Heart left ventricle (tissue), 16 donors: ENCODE results near the gene SLC22A13. TPM values are rescaled to one million over a fixed set of nuclear protein-coding genes. Genes with fewer than 3 reads are reported as not detected.

Experiments
- ATAC-seq, 4 donors: fragments of 200-7000 bp; cut with Tn5 transposase; one replicate each; pipeline ENCODE4 v1.9.1; 2020 to 2022; ENCODE audit warnings: moderate library complexity in 4 of 4, mild to moderate bottlenecking in 3 of 4, moderate number of reproducible peaks in 1 of 4
- DNase-seq, 5 donors: peaks; one replicate each; pipeline ENCODE4 v3.0.0-alpha.2; 2020
- H3K27ac ChIP-seq, 12 donors: fragments of 200-600 bp; sonication (generic) in 4 of 12; one replicate each; pipeline versions ENCODE4 v1.5.0 to v1.8.0; 2016 to 2022; ENCODE audit warnings: mild to moderate bottlenecking in 2 of 12
- H3K27me3 ChIP-seq, 9 donors: fragments of 200-600 bp; sonication (generic) in 2 of 9; one replicate each; pipeline versions ENCODE4 v1.5.1 to v1.8.0; 2016 to 2022; ENCODE audit warnings: mild to moderate bottlenecking in 3 of 9
- H3K36me3 ChIP-seq, 9 donors: fragments of 200-600 bp; sonication (generic) in 2 of 9; one replicate each; pipeline versions ENCODE4 v1.5.0 to v1.8.0; 2018 to 2022; ENCODE audit warnings: mild to moderate bottlenecking in 2 of 9
- H3K4me1 ChIP-seq, 12 donors: fragments of 200-600 bp; sonication (generic) in 4 of 12; one replicate each; pipeline versions ENCODE4 v1.5.0 to v1.8.0; 2016 to 2022; ENCODE audit warnings: mild to moderate bottlenecking in 3 of 12
- H3K4me3 ChIP-seq, 12 donors: fragments of 200-600 bp; sonication (generic) in 4 of 12; one replicate each; pipeline versions ENCODE4 v1.5.0 to v1.8.0; 2017 to 2022; ENCODE audit warnings: mild to moderate bottlenecking in 9 of 12, moderate library complexity in 4 of 12
- H3K9me3 ChIP-seq, 12 donors: fragments of 200-600 bp; sonication (generic) in 4 of 12; one replicate each; pipeline versions ENCODE4 v1.5.0 to v1.8.0; 2016 to 2022; ENCODE audit warnings: mild to moderate bottlenecking in 1 of 12
- POLR2A ChIP-seq, 2 donors: fragments of 450-650 bp; IDR thresholded peaks; one replicate each; pipeline ENCODE4 v1.6.1; 2017; ENCODE audit warnings: antibody characterized with exemption in 2 of 2, mild to moderate bottlenecking in 2 of 2, moderate library complexity in 2 of 2
- WGBS, 4 donors: extraction: QIAGEN DNeasy Blood & Tissue Kit in 2 of 4; methylation state at CpG; one replicate each; pipeline versions ENCODE4 v1.1.5 to v1.1.7; 2013 to 2018; 5-methylcytosine and 5-hydroxymethylcytosine counted together
- intact Hi-C, 10 donors: fragments of 100-400 bp; cut with DNase I; formaldehyde crosslinking; loops; one replicate each; pipeline versions ENCODE4 v1.11.1 to v1.14.2; 2022
- polyA plus RNA-seq, 2 donors: library from polyadenylated mRNA; stranded (reverse); fragments of 200-250 nt; gene quantifications; one replicate each; pipeline ENCODE4 v1.2.3, GENCODE V29; 2013
- total RNA-seq, 9 donors: library from RNA; depleted of rRNA in 2 of 9; stranded (reverse); fragments of >200 nt in 2 of 9; fragmentation: NEBNext Ultra II Directional in 3 of 9; extraction: Animal tissue kit (Norgen Biotek cat#: 25700) in 3 of 9; gene quantifications; one replicate each; pipeline versions ENCODE4 v1.1.0 to v1.2.4, GENCODE V29; 2016 to 2023
- TF ChIP-seq, protein P1 (sequence below), 12 donors: fragments of 200-600 bp; sonication (generic) in 4 of 12; IDR thresholded peaks; one replicate each; pipeline versions ENCODE4 v1.5.0 to v1.8.0; 2018 to 2022; ENCODE audit warnings: antibody characterized with exemption in 12 of 12, mild to moderate bottlenecking in 5 of 12
- donor health status: ischemic (EF 13 %, LVEDD 7.1; RV severe dilation, severe dysfunction).
- donor health status: healthy with polysubstance abuse.
- donor health status: DM: no; HTN: yes; CAD: no.
- donor health status: DM: no; HTN: no; CAD: no.
- donor health status: ischemic (EF 25% LVEDD 6.9; RV normal size, moderate dysfunction).
- donor health status: ischemic (EF 25% LVEDD 5.7; RV mildly dilated, moderate dysfunction).
- donor health status: healthy.
- donor health status: DM: yes; HTN: yes; CAD: no.
- donor health status: ischemic (EF 35%, LVEDD 5.7; RV mildly dilated, moderate dysfunction).
- donor health status: nonischemic (EF 11% LVEDD 7.7; RV severe dilation, severe dysfunction).
- donor health status: DM: yes; HTN: yes; CAD: no.
- donor health status: PGD.
- donor health status: ischemic (EF 29% LVEDD 5.4; RV normal size, mild dysfunction).
- donor health status: nonischemic (EF 23%, LVEDD 6.1; RV moderate dilation, normal function).

The SLC22A13 gene
- total and polyA plus RNA-seq, 11 donors: 0.07 to 0.24 (median 0.13) TPM; not detected in 5

DNA sequence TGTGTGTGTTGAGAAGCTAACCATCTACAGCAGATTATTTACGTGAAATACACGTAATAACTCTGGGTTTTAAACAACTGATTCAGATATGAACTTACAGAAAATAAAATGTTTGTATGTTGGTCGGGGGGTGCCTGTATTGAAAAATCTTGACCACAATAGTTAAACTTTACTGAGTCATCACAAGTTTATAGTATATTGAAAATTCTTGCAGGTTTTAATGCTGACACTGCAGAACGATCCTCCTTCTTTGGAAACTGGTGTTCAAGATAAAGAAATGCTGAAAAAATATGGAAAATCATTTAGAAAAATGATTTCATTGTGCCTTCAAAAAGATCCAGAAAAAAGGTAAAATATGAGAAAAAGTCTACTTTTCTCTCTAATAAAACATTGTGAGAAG is 41.3 kb upstream of the SLC22A13 start:
- peaks cover 0 to 66% (median 44%) of the 10 kb centered on the region in 9 donors for H3K36me3 ChIP-seq
- intact Hi-C loops: no loop called here

DNA sequence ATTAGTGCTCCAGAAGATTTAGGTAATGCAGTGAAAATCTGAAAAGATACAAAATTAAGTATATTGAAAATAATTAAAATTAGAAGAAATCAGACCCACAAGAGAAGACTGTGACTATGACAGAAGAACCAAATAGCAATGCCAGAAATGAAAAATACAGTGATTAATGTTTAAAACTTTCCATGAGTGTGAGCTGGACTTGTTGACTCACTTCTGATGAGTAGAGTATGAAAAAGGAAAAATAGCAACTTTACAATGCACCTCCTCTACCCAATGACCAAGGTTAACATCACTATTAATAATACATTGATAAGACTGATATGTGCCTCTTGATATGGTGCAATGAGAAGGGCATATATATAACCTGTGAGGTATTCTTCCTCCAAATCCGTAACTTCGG is 39.3 kb upstream of the SLC22A13 start:
- 73 to 92% (median 85%) methylated on average over 2 of the region's 2 CpGs for WGBS, 4 donors
- Histone ChIP-seq H3K4me3 (no peak overlapping the region), H3K36me3 (peaks cover 0 to 84% (median 57%) of the 10 kb centered on the region in 9 donors), H3K27ac (no peak overlapping the region), H3K4me1 (peaks cover 0 to 12% (median 0%) of the 10 kb centered on the region in 12 donors), H3K27me3 (no peaks in the 10 kb centered on the region), H3K9me3 (no peaks in the 10 kb centered on the region)
- TF ChIP-seq, protein P1, sequence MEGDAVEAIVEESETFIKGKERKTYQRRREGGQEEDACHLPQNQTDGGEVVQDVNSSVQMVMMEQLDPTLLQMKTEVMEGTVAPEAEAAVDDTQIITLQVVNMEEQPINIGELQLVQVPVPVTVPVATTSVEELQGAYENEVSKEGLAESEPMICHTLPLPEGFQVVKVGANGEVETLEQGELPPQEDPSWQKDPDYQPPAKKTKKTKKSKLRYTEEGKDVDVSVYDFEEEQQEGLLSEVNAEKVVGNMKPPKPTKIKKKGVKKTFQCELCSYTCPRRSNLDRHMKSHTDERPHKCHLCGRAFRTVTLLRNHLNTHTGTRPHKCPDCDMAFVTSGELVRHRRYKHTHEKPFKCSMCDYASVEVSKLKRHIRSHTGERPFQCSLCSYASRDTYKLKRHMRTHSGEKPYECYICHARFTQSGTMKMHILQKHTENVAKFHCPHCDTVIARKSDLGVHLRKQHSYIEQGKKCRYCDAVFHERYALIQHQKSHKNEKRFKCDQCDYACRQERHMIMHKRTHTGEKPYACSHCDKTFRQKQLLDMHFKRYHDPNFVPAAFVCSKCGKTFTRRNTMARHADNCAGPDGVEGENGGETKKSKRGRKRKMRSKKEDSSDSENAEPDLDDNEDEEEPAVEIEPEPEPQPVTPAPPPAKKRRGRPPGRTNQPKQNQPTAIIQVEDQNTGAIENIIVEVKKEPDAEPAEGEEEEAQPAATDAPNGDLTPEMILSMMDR (IDR thresholded peaks at IDR 0.05): no peak
- ATAC-seq (no peak), DNase-seq (no peak)
- intact Hi-C loops: no loop called here

More for the DNA sequence above, 41.3 kb upstream of the SLC22A13 start:
- Histone ChIP-seq H3K27me3 (no peaks in the 10 kb centered on the region), H3K9me3 (no peaks in the 10 kb centered on the region), H3K4me1 (peaks cover 0 to 12% (median 0%) of the 10 kb centered on the region in 12 donors), H3K4me3 (no peak overlapping the region), H3K27ac (no peak overlapping the region)
- no peak for TF ChIP-seq POLR2A (IDR thresholded peaks at IDR 0.05)
- TF ChIP-seq, protein P1 (IDR thresholded peaks at IDR 0.05): no peak
- DNase-seq (no peak), ATAC-seq (no peak)
- WGBS, 4 donors: 95 to 97% (median 96%) methylated on average over 4 of the region's 4 CpGs

DNA sequence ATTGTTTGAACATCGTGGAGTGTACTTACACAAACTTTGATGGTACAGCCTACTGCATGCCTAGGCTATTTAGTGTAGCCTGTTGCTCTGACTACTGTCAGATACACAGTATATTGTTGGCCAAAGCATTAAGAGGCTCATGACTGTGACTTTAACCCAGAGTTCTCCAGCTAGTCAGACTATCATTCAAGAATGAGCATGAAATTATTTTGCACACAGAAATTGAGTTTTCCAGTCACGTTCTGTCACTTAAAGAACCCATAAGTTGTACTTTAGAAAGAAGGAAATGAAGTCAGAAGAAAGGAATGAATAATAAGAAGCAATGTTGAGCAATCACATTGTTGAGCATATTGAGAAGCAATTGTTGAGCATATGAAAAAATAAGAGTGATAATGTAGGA is 37.6 kb upstream of the SLC22A13 start:
- no peak for DNase-seq
- Histone ChIP-seq H3K27me3 (no peaks in the 10 kb centered on the region), H3K4me3 (no peak overlapping the region), H3K9me3 (no peaks in the 10 kb centered on the region), H3K36me3 (peaks cover 0 to 80% (median 56%) of the 10 kb centered on the region in 9 donors), H3K27ac (no peak overlapping the region), H3K4me1 (peaks cover 0 to 12% (median 0%) of the 10 kb centered on the region in 12 donors)
- TF ChIP-seq, protein P1 (IDR thresholded peaks at IDR 0.05): no peak
- TF ChIP-seq POLR2A (IDR thresholded peaks at IDR 0.05): no peak
- intact Hi-C loops: no loop called here
- 43 to 56% (median 48%) methylated on average over 2 of the region's 2 CpGs for WGBS, 4 donors
- peak; percentile 74 to 95 (median 89) for ATAC-seq

GRCh38 chr3:38229036-38229435 is 36.6 kb upstream of the SLC22A13 start:
- Histone ChIP-seq H3K36me3 (peaks cover 0 to 74% (median 45%) of the 10 kb centered on the region in 9 donors), H3K27me3 (no peaks in the 10 kb centered on the region), H3K4me1 (peaks cover 0 to 12% (median 0%) of the 10 kb centered on the region in 12 donors), H3K9me3 (no peaks in the 10 kb centered on the region), H3K4me3 (no peak overlapping the region), H3K27ac (no peak overlapping the region)
- 93 to 100% (median 94%) methylated on average over 1 of the region's 1 CpG for WGBS, 4 donors
- intact Hi-C loops: no loop called here
- TF ChIP-seq, protein P1 (IDR thresholded peaks at IDR 0.05): no peak
- ATAC-seq (no peak), DNase-seq (no peak)
